ENCODE data around the gene LRRC8A.

Gene LRRC8A

GRCh38 chr9:128899566-128900322 is 17.8 kb downstream of the LRRC8A start:
- DNase-seq (ENCODE audit: low read depth in 1 of 2, low spot score in 1 of 2), result no peak

- DNase-seq (ENCODE audit: low read depth in 1 of 2, low spot score in 1 of 2), result no peak
Observed at GRCh38 chr9:128901379-128901778, 19.4 kb downstream of the LRRC8A start.

GRCh38 chr9:128901822-128902221 is 19.9 kb downstream of the LRRC8A start:
- no peak for DNase-seq (ENCODE audit: low read depth in 1 of 2, low spot score in 1 of 2)

- peak; percentile 69 to 76 for DNase-seq (ENCODE audit: low read depth in 1 of 2, low spot score in 1 of 2)
Observed at GRCh38 chr9:128902351-128903078, 20.6 kb downstream of the LRRC8A start.

GRCh38 chr9:128903079-128903461 is 21.1 kb downstream of the LRRC8A start:
- no peak for DNase-seq (ENCODE audit: low read depth in 1 of 2, low spot score in 1 of 2)

- DNase-seq (ENCODE audit: low read depth in 1 of 2, low spot score in 1 of 2), result no peak
Observed at GRCh38 chr9:128903871-128904620, 22.1 kb downstream of the LRRC8A start.

GRCh38 chr9:128905964-128906363 is 24.0 kb downstream of the LRRC8A start:
- DNase-seq (ENCODE audit: low read depth in 1 of 2, low spot score in 1 of 2), result no peak

GRCh38 chr9:128906741-128907140 is 24.8 kb downstream of the LRRC8A start:
- no peak for DNase-seq (ENCODE audit: low read depth in 1 of 2, low spot score in 1 of 2)

GRCh38 chr9:128908372-128908771 is 26.4 kb downstream of the LRRC8A start:
- DNase-seq (ENCODE audit: low read depth in 1 of 2, low spot score in 1 of 2), result no peak

- no peak for DNase-seq (ENCODE audit: low read depth in 1 of 2, low spot score in 1 of 2)
Observed at GRCh38 chr9:128909859-128910258, 27.9 kb downstream of the LRRC8A start.

- DNase-seq (ENCODE audit: low read depth in 1 of 2, low spot score in 1 of 2), result no peak
Observed at GRCh38 chr9:128910906-128911305, 29.0 kb downstream of the LRRC8A start.

- DNase-seq (ENCODE audit: low read depth in 1 of 2, low spot score in 1 of 2), result no peak
Observed at GRCh38 chr9:128911529-128912035, 29.6 kb downstream of the LRRC8A start.

GRCh38 chr9:128912270-128912853 is 30.4 kb downstream of the LRRC8A start:
- DNase-seq (ENCODE audit: low read depth in 1 of 2, low spot score in 1 of 2), result no peak

- DNase-seq (ENCODE audit: low read depth in 1 of 2, low spot score in 1 of 2), result no peak
Observed at GRCh38 chr9:128913048-128913900, 31.3 kb downstream of the LRRC8A start.

GRCh38 chr9:128913995-128914772 is 32.3 kb downstream of the LRRC8A start:
- DNase-seq (ENCODE audit: low read depth in 1 of 2, low spot score in 1 of 2), result no peak

- DNase-seq (ENCODE audit: low read depth in 1 of 2, low spot score in 1 of 2), result no peak
Observed at GRCh38 chr9:128916204-128916603, 34.3 kb downstream of the LRRC8A start.

- no peak for DNase-seq (ENCODE audit: low read depth in 1 of 2, low spot score in 1 of 2)
Observed at GRCh38 chr9:128916745-128917144, 34.8 kb downstream of the LRRC8A start.

GRCh38 chr9:128917151-128917849 is 35.4 kb downstream of the LRRC8A start:
- DNase-seq (ENCODE audit: low read depth in 1 of 2, low spot score in 1 of 2), result no peak

- DNase-seq (ENCODE audit: low read depth in 1 of 2, low spot score in 1 of 2), result no peak
Observed at GRCh38 chr9:128918921-128919320, 37.0 kb downstream of the LRRC8A start.
